HCT116 (cell line): ENCODE results near the gene CDH11. TPM values are rescaled to one million over a fixed set of nuclear protein-coding genes. Genes with fewer than 3 reads are reported as not detected.

Experiments
- ATAC-seq: fragments of 200-7000 bp; cut with Tn5 transposase; 2 replicates; pipeline ENCODE4 v1.9.1; 2020; ENCODE audit warnings: mild to moderate bottlenecking, moderate library complexity
- BruUV-seq: library from RNA; stranded (reverse); fragments of 400-500 nt; replicated peaks from 2 replicates; lab custom pipeline; 2021; lab: Mats Ljungman, UMichigan
- CTCF ChIA-PET: fragments of 300-600 bp; sonication (Branson Sonifier 250); formaldehyde crosslinking; loops from one replicate; lab custom pipeline; 2021; ENCODE audit warnings: antibody characterized with exemption; lab: Charles Lee
- POLR2A ChIA-PET: fragments of 300-600, 350-600 bp; sonication (Branson Sonifier 250); formaldehyde crosslinking; loops from one replicate; lab custom pipeline; 2021; ENCODE audit warnings: antibody characterized with exemption; lab: Charles Lee
- RAD21 ChIA-PET, 2 experiments: fragments of 300-600 bp; sonication (Branson Sonifier 250); formaldehyde crosslinking; loops; one replicate each; lab custom pipeline; 2023; ENCODE audit warnings: low total read pairs in 2 of 2; ENCODE audit not compliant: uncharacterized antibody in 2 of 2, unreplicated experiment in 2 of 2, low non-redundant PET in 1 of 2; lab: Charles Lee
- DNase-seq: peaks from one replicate; pipeline ENCODE4 v3.0.0-alpha.2; 2010; ENCODE audit warnings: low read depth, low spot score
- H2AFZ ChIP-seq: fragments of 200-600 bp; shearing (Covaris generic), sonication (generic); 2 replicates; pipeline ENCODE4 v1.6.1; 2017; ENCODE audit warnings: low read depth, mixed run types, mixed read lengths, antibody characterized with exemption, low read length; ENCODE audit not compliant: poor library complexity, severe bottlenecking
- H3K27ac ChIP-seq: 2 replicates; pipeline ENCODE4 v1.5.1; 2012; ENCODE audit warnings: low read depth, low read length
- H3K27me3 ChIP-seq: fragments of 200-600 bp; sonication (generic); 2 replicates; pipeline ENCODE4 v1.6.1; 2016; ENCODE audit warnings: mixed run types, low read length, mixed read lengths; ENCODE audit not compliant: insufficient read depth
- H3K36me3 ChIP-seq, 2 experiments: fragments of 200-500 bp in 1 of 2; fragments of 200-600 bp in 1 of 2; sonication (Bioruptor generic) in 1 of 2; sonication (generic) in 1 of 2; 2 replicates each; pipeline versions ENCODE4 v1.5.1 to v1.6.1; 2014 to 2016; ENCODE audit warnings: low read length in 2 of 2, inconsistent platforms in 1 of 2, mixed read lengths in 1 of 2, mixed run types in 1 of 2; ENCODE audit not compliant: insufficient read depth in 2 of 2, control insufficient read depth in 1 of 2
- H3K4me1 ChIP-seq, 2 experiments: fragments of 200-600 bp in 1 of 2; sonication (generic) in 1 of 2; 2 replicates each; pipeline versions ENCODE4 v1.5.1 to v1.6.1; 2012 to 2017; ENCODE audit warnings: low read length in 2 of 2, inconsistent platforms in 1 of 2, mild to moderate bottlenecking in 1 of 2, mixed read lengths in 1 of 2, mixed run types in 1 of 2, moderate library complexity in 1 of 2; ENCODE audit not compliant: insufficient read depth in 2 of 2, control insufficient read depth in 1 of 2
- H3K4me2 ChIP-seq: fragments of 200-600 bp; sonication (generic); 2 replicates; pipeline ENCODE4 v1.6.1; 2017; ENCODE audit warnings: mixed run types, low read length, mixed read lengths
- H3K4me3 ChIP-seq, 2 experiments: fragments of 200-600 bp in 1 of 2; sonication (generic) in 1 of 2; replicated peaks in 1 of 2; 2 replicates each; pipeline ENCODE4 v1.5.1; 2011 to 2016; ENCODE audit warnings: low read length in 2 of 2, control low read depth in 1 of 2, low read depth in 1 of 2, mild to moderate bottlenecking in 1 of 2, mixed read lengths in 1 of 2, mixed run types in 1 of 2
- H3K79me2 ChIP-seq: fragments of 200-600 bp; sonication (generic); 2 replicates; pipeline ENCODE4 v1.6.1; 2017; ENCODE audit warnings: mild to moderate bottlenecking, mixed run types, low read length, moderate library complexity, mixed read lengths; ENCODE audit not compliant: insufficient read depth
- H3K9ac ChIP-seq: fragments of 200-600 bp; sonication (generic); 2 replicates; pipeline ENCODE4 v1.6.1; 2016; ENCODE audit warnings: low read length, mixed read lengths
- H3K9me2 ChIP-seq: fragments of 200-600 bp; sonication (generic), shearing (Covaris generic); 2 replicates; pipeline ENCODE4 v1.6.1; 2017; ENCODE audit warnings: mixed run types, mild to moderate bottlenecking, moderate library complexity; ENCODE audit not compliant: insufficient read depth
- H3K9me3 ChIP-seq, 2 experiments: fragments of 200-500 bp in 1 of 2; fragments of 200-600 bp in 1 of 2; sonication (Bioruptor generic) in 1 of 2; sonication (generic) in 1 of 2; 2 replicates each; pipeline ENCODE4 v1.6.1; 2014 to 2017; ENCODE audit warnings: low read length in 2 of 2, mixed read lengths in 2 of 2, inconsistent platforms in 1 of 2, low read depth in 1 of 2, mild to moderate bottlenecking in 1 of 2, mixed run types in 1 of 2, moderate library complexity in 1 of 2; ENCODE audit not compliant: control insufficient read depth in 1 of 2, insufficient read depth in 1 of 2
- H4K20me1 ChIP-seq: fragments of 200-600 bp; sonication (generic), shearing (Covaris generic); 2 replicates; pipeline ENCODE4 v1.6.1; 2017; ENCODE audit warnings: mixed run types, mild to moderate bottlenecking, moderate library complexity; ENCODE audit not compliant: insufficient read depth
- CBX3 ChIP-seq: IDR thresholded peaks from 2 replicates; pipeline ENCODE4 v1.6.1; 2012; ENCODE audit warnings: low read depth
- CEBPB ChIP-seq: IDR thresholded peaks from 2 replicates; pipeline ENCODE4 v1.6.1; 2012; ENCODE audit warnings: low read depth
- EGR1 ChIP-seq: IDR thresholded peaks from 2 replicates; pipeline ENCODE4 v1.6.1; 2012; ENCODE audit warnings: low read depth
- ELF1 ChIP-seq: IDR thresholded peaks from 2 replicates; pipeline ENCODE4 v1.6.1; 2012; ENCODE audit warnings: low read depth, borderline replicate concordance
- EZH2 ChIP-seq: fragments of 200-600 bp; sonication (generic); IDR thresholded peaks from 2 replicates; pipeline ENCODE4 v1.6.1; 2017; ENCODE audit warnings: antibody characterized with exemption, mixed run types
- EZH2phosphoT487 ChIP-seq: fragments of 200-600 bp; IDR thresholded peaks from 2 replicates; pipeline ENCODE4 v1.6.1; 2018; ENCODE audit warnings: antibody characterized with exemption, borderline replicate concordance
- FOSL1 ChIP-seq: IDR thresholded peaks from 2 replicates; pipeline ENCODE4 v1.6.1; 2012; ENCODE audit warnings: low read depth
- JUND ChIP-seq: IDR thresholded peaks from 2 replicates; pipeline ENCODE4 v1.6.1; 2012
- MAX ChIP-seq: IDR thresholded peaks from 2 replicates; pipeline ENCODE4 v1.6.1; 2012
- POLR2A ChIP-seq: IDR thresholded peaks from 2 replicates; pipeline ENCODE4 v1.7.0; 2011; ENCODE audit warnings: borderline replicate concordance; ENCODE audit not compliant: insufficient read depth, insufficient read length; ENCODE audit errors: extremely low read depth
- RAD21 ChIP-seq: IDR thresholded peaks from 2 replicates; pipeline ENCODE4 v1.6.1; 2012; ENCODE audit warnings: low read depth, mild to moderate bottlenecking
- REST ChIP-seq: IDR thresholded peaks from 2 replicates; pipeline ENCODE4 v1.6.1; 2012; ENCODE audit warnings: low read depth
- SP1 ChIP-seq: IDR thresholded peaks from 2 replicates; pipeline ENCODE4 v1.6.1; 2012; ENCODE audit warnings: low read depth
- SRF ChIP-seq: IDR thresholded peaks from 2 replicates; pipeline ENCODE4 v1.6.1; 2012; ENCODE audit warnings: low read depth
- TCF7L2 ChIP-seq: IDR thresholded peaks from 2 replicates; pipeline ENCODE4 v1.7.0; 2011; ENCODE audit warnings: borderline replicate concordance, inconsistent platforms; ENCODE audit not compliant: insufficient read depth, insufficient read length; ENCODE audit errors: extremely low read depth
- YY1 ChIP-seq: IDR thresholded peaks from 2 replicates; pipeline ENCODE4 v1.6.1; 2011; ENCODE audit warnings: low read length, low read depth, moderate library complexity, mild to moderate bottlenecking; ENCODE audit not compliant: insufficient replicate concordance; ENCODE audit errors: extremely low read depth
- ZBTB33 ChIP-seq: IDR thresholded peaks from 2 replicates; pipeline ENCODE4 v1.6.1; 2011; ENCODE audit warnings: mild to moderate bottlenecking, low read length, moderate library complexity; ENCODE audit not compliant: insufficient replicate concordance; ENCODE audit errors: extremely low read depth
- ZFX ChIP-seq: fragments of 450-650 bp; IDR thresholded peaks from 2 replicates; pipeline ENCODE4 v1.6.1; 2017
- ZNF274 ChIP-seq: fragments of 200-500 bp; sonication (Bioruptor generic); IDR thresholded peaks from 2 replicates; pipeline ENCODE4 v1.6.1; 2014; ENCODE audit warnings: mild to moderate bottlenecking, low read depth, low read length, inconsistent platforms
- intact Hi-C: fragments of 100-400 bp; cut with micrococcal nuclease; formaldehyde crosslinking; loops from 2 replicates; pipeline ENCODE4 v1.10.0; 2022
- total RNA-seq: library from RNA; stranded (reverse); gene quantifications from one replicate; pipeline ENCODE4 v1.2.1, GENCODE V29; 2021; ENCODE audit not compliant: unreplicated experiment

Gene CDH11
- total RNA-seq, 1 experiment from 2014 or later = 0.52 TPM

GRCh38 chr16:64981568-64982281 is 140.1 kb downstream of the CDH11 start:
- H3K9me3 ChIP-seq = peaks cover 15 to 29% of the 10 kb centered on the region in 2 experiments; a peak in 2 of 4 replicates
- no peak overlapping the region for H3K4me3 ChIP-seq
- no peaks in the 10 kb centered on the region for H3K27me3 ChIP-seq
- H4K20me1 ChIP-seq = no peaks in the 10 kb centered on the region
- no peak overlapping the region for H3K4me2 ChIP-seq
- no peaks in the 10 kb centered on the region for H3K79me2 ChIP-seq
- ChIA-PET CTCF (no interaction called here), POLR2A (no interaction called here), RAD21 (no interaction called here)
- no peak overlapping the region for H2AFZ ChIP-seq
- H3K36me3 ChIP-seq = no peaks in the 10 kb centered on the region
- no peaks in the 10 kb centered on the region for H3K4me1 ChIP-seq
- no peak overlapping the region for H3K9ac ChIP-seq
- TF ChIP-seq CBX3 (no peak), ZFX (no peak), ZNF274 (no peak), ELF1 (no peak), EZH2 (no peak), TCF7L2 (no peak), POLR2A (no peak), RAD21 (no peak), YY1 (no peak), EZH2phosphoT487 (no peak), EGR1 (no peak), SP1 (no peak), ZBTB33 (no peak), CEBPB (no peak), SRF (no peak), REST (no peak), JUND (no peak), MAX (no peak), FOSL1 (no peak)
- no peak overlapping the region for H3K27ac ChIP-seq
- no peaks in the 10 kb centered on the region for H3K9me2 ChIP-seq
- no peak for ATAC-seq
- intact Hi-C loops = no loop called here
- no TSS peak for BruUV-seq
- no peak for DNase-seq
